KMS-11 (cell line): ENCODE results near the gene BTBD10.

Source experiments
- H2AFZ ChIP-seq: fragments of 200-600 bp; sonication (generic); 2 replicates; pipeline ENCODE4 v1.6.1; 2016; ENCODE audit warnings: antibody characterized with exemption, mixed run types, low read depth
- H3K27ac ChIP-seq: fragments of 200-600 bp; sonication (generic); 2 replicates; pipeline ENCODE4 v1.6.1; 2016; ENCODE audit warnings: mild to moderate bottlenecking, mixed run types
- H3K27me3 ChIP-seq: fragments of 200-600 bp; sonication (generic); 2 replicates; pipeline ENCODE4 v1.6.1; 2017; ENCODE audit warnings: mild to moderate bottlenecking, low read depth, mixed run types, moderate library complexity; ENCODE audit not compliant: insufficient read depth
- H3K36me3 ChIP-seq: fragments of 200-600 bp; sonication (generic); 2 replicates; pipeline ENCODE4 v1.6.1; 2017; ENCODE audit warnings: mild to moderate bottlenecking, mixed run types; ENCODE audit not compliant: insufficient read depth
- H3K4me1 ChIP-seq: fragments of 200-600 bp; sonication (generic); 2 replicates; pipeline ENCODE4 v1.6.1; 2016; ENCODE audit warnings: mild to moderate bottlenecking, low read depth, mixed run types; ENCODE audit not compliant: poor library complexity, severe bottlenecking
- H3K4me2 ChIP-seq: fragments of 200-600 bp; sonication (generic); 2 replicates; pipeline ENCODE4 v1.7.0; 2016; ENCODE audit warnings: mild to moderate bottlenecking, mixed run types
- H3K4me3 ChIP-seq: fragments of 200-600 bp; sonication (generic); IDR thresholded peaks from 2 replicates; pipeline ENCODE4 v1.6.1; 2017; ENCODE audit warnings: low read depth, low read length, mixed read lengths; ENCODE audit not compliant: insufficient read depth
- H3K79me2 ChIP-seq: fragments of 200-600 bp; sonication (generic); 2 replicates; pipeline ENCODE4 v1.6.1; 2016; ENCODE audit warnings: low read depth, mixed run types; ENCODE audit not compliant: insufficient read depth
- H3K9ac ChIP-seq: fragments of 200-600 bp; sonication (generic); 2 replicates; pipeline ENCODE4 v1.6.1; 2016; ENCODE audit warnings: mild to moderate bottlenecking, mixed run types
- H4K20me1 ChIP-seq: fragments of 200-600 bp; sonication (generic); 2 replicates; pipeline ENCODE4 v1.6.1; 2016; ENCODE audit warnings: mild to moderate bottlenecking, mixed run types; ENCODE audit not compliant: insufficient read depth
- TF ChIP-seq, protein P1 (sequence below): fragments of 200-600 bp; sonication (generic); conservative IDR thresholded peaks from 2 replicates; pipeline ENCODE4 v1.6.1; 2017; ENCODE audit warnings: low read depth, mild to moderate bottlenecking, antibody characterized with exemption, low read length, moderate library complexity, mixed read lengths

BTBD10 gene

DNA sequence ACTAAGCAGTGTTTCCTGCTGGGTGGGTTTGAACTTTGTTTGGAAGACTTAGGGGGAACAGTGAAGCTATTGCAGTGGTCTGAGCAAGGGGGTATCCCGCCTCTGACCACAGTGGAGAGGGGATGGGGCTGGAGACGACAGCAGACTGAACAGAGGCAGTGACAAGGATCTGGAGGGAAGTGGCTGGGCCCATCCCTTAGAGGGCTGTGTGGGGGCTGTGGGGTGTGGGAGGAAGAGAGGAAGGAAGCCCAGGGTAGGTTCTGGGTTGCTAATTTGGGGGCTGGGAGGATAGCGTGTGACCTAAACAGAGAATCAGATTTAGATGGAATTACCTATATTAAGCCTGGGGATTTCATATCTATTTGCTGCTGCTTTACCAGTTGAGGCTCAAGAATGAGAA lies 114.7 kb downstream of the BTBD10 start:
- Histone ChIP-seq H3K79me2 (no peaks in the 10 kb centered on the region; the same call in none of the 2 replicates), H3K9ac (no peak overlapping the region)

DNA sequence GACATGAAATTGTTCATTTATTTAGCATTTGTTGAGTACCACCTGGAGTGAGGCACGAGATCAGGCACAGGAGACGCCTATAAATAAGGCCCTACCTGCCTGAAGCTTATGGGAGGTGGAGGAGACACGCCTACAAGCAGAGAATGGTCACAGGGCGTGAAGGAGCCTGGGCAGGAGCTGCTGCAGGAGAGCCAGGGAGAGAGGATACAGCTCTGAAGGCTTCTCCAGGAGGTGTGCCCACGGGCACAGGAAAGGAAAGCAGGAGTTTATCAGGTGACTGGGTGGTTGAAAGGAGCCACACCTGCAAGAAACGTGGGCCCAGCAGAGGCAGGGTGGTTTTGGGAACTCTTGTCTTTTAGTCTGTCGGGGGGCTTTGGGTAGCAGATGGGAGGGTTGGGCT lies 115.1 kb downstream of the BTBD10 start:
- H2AFZ ChIP-seq: no peak overlapping the region
- no peak overlapping the region for H3K27ac ChIP-seq
- H3K4me1 ChIP-seq: no peaks in the 10 kb centered on the region
- H3K4me2 ChIP-seq: no peak overlapping the region
- no peaks in the 10 kb centered on the region; the same call in 1 of the 2 replicates for H3K36me3 ChIP-seq
- no peak overlapping the region for H3K4me3 ChIP-seq
- H3K79me2 ChIP-seq: no peaks in the 10 kb centered on the region; the same call in none of the 2 replicates
- H3K27me3 ChIP-seq: no peaks in the 10 kb centered on the region
- H3K9ac ChIP-seq: no peak overlapping the region
- H4K20me1 ChIP-seq: peaks cover 5% of the 10 kb centered on the region; the same call in 1 of the 2 replicates
- TF ChIP-seq, protein P1, sequence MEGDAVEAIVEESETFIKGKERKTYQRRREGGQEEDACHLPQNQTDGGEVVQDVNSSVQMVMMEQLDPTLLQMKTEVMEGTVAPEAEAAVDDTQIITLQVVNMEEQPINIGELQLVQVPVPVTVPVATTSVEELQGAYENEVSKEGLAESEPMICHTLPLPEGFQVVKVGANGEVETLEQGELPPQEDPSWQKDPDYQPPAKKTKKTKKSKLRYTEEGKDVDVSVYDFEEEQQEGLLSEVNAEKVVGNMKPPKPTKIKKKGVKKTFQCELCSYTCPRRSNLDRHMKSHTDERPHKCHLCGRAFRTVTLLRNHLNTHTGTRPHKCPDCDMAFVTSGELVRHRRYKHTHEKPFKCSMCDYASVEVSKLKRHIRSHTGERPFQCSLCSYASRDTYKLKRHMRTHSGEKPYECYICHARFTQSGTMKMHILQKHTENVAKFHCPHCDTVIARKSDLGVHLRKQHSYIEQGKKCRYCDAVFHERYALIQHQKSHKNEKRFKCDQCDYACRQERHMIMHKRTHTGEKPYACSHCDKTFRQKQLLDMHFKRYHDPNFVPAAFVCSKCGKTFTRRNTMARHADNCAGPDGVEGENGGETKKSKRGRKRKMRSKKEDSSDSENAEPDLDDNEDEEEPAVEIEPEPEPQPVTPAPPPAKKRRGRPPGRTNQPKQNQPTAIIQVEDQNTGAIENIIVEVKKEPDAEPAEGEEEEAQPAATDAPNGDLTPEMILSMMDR: no peak

More for the DNA sequence above, 114.7 kb downstream of the BTBD10 start:
- no peaks in the 10 kb centered on the region for H3K27me3 ChIP-seq
- H4K20me1 ChIP-seq: peaks cover 5% of the 10 kb centered on the region; the same call in 1 of the 2 replicates
- no peak overlapping the region for H3K4me3 ChIP-seq
- no peaks in the 10 kb centered on the region; the same call in 1 of the 2 replicates for H3K36me3 ChIP-seq
- H3K4me2 ChIP-seq: no peak overlapping the region
- no peak overlapping the region for H3K27ac ChIP-seq
- no peak overlapping the region for H2AFZ ChIP-seq
- TF ChIP-seq, protein P1: no peak
- H3K4me1 ChIP-seq: no peaks in the 10 kb centered on the region

DNA sequence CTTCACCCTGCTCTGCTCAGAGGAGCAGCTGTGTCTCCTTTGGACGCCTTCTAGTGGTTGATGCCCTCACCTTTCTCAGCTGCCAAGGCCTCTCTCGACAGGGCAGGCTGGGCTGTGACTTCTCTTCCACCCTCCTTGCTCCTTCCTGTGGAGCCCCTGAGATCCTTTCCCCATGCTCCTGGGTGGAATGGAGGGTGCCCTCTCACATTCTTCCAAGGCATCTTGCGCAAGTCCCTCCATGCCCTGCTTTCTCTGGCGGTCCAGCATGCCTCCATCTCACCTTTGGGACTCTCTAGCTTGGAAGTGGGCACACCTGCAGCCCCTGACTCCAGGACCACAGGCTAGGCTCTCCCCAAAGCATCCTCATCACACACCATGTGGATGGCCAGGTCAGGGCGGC lies 116.6 kb downstream of the BTBD10 start:
- Histone ChIP-seq H3K27ac (no peak overlapping the region), H3K36me3 (no peaks in the 10 kb centered on the region; the same call in 1 of the 2 replicates), H3K27me3 (no peaks in the 10 kb centered on the region), H3K4me2 (no peak overlapping the region), H3K9ac (no peak overlapping the region), H3K4me3 (no peak overlapping the region), H3K4me1 (no peaks in the 10 kb centered on the region), H4K20me1 (peaks cover 5% of the 10 kb centered on the region; the same call in 1 of the 2 replicates), H2AFZ (no peak overlapping the region), H3K79me2 (no peaks in the 10 kb centered on the region; the same call in none of the 2 replicates)
- TF ChIP-seq, protein P1: no peak

DNA sequence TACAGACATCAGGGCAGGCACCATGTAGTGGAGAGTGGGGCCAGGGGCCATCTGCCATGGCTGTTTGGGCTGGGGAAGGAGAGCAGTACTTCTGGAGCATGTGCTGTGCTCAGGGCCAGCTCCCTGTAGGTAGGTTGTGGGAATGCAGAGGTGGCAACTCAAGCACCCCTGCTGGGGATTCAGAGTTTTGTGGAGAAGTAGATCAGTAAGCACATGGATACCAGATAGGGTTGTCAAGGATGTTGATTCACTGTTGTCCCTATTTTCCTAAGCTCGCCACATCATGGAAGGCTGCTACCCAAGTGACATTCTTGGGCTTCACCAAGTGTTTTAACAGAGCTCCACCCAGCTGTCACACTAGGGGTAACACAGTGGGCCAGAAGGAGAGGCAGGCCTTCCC lies 118.2 kb downstream of the BTBD10 start:
- Histone ChIP-seq H3K4me2 (no peak overlapping the region), H3K27ac (no peak overlapping the region), H2AFZ (no peak overlapping the region), H3K27me3 (no peaks in the 10 kb centered on the region), H3K79me2 (no peaks in the 10 kb centered on the region; the same call in none of the 2 replicates), H3K9ac (no peak overlapping the region), H3K4me3 (no peak overlapping the region), H3K4me1 (no peaks in the 10 kb centered on the region), H3K36me3 (no peaks in the 10 kb centered on the region; the same call in 1 of the 2 replicates), H4K20me1 (0 out of 2 replicates have a peak, but pooled peaks cover 5% of the 10 kb centered on the region)
- TF ChIP-seq, protein P1: no peak
